Activated CD4-positive, alpha-beta T cell treated with anti-CD3 and anti-CD28 coated beads for 1 hour (primary cell): ENCODE measurements around the gene KRT1.

Experiments used
- DNase-seq: peaks from one replicate; pipeline ENCODE4 v3.0.0-alpha.2; 2020

KRT1 gene

DNA sequence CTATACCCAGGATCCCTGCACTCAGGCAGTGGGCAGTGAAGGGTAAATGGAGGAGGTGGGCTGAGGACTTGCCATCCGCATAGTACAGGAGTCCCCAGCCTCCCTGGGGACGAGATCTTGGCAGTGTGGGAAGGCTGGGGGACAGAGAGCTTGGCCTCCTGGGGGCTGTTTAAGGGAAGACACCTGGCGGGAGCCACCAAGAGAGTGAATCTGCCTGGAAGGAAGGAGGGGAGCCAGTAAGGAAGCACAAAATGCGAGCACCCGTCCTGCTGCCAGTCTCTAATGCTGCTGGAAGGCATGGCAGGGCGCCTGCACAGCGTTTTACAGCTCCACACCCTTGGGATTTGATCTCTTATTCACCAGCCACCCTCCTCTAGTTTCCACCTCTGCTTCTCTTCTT, 20.8 kb downstream of the KRT1 start:
- no peak for DNase-seq

DNA sequence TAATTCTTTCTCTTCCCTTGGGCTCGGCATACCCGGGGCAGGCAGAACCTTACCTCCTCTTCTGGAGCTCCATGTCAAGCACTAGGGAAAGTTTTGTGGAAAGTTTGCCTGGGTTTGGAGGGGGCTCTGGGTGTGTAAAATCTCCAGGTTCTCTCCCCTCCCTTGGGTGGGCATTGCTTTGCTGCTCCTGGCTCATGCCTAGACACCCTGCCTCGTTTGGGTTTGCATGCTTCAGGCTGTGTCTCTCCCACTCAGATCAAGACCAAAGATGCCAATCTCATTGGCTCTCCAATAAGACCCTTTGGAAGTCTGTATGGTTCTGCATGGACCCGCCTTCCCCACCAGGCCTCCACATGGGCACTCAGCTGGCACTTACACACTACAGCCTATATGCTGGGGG, 22.0 kb downstream of the KRT1 start:
- no peak for DNase-seq

- no peak for DNase-seq
These were observed 22.8 kb downstream of the KRT1 start for GRCh38 chr12:52657250-52657902.

DNA sequence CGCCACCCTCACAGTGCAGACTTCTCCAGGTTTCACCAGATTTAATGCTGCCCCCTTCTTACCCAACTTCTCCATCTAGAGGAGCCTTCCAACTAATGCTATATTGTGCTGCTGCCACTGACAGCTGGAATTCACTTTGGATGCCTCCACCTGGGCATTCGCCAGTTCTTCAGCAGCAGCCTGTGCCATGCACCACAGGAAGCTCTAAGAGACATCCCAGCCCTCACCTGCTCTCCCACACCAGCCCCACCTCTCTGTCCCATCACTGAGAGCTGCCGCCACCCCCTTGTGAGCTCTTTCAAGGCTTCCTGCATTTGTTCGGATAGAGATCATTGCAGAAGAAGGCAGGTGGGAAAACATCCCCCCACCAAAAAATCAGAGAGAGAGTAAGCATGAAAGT, 23.6 kb downstream of the KRT1 start:
- no peak for DNase-seq

- DNase-seq, result no peak
These were observed 24.5 kb downstream of the KRT1 start for GRCh38 chr12:52655720-52656124.

DNA sequence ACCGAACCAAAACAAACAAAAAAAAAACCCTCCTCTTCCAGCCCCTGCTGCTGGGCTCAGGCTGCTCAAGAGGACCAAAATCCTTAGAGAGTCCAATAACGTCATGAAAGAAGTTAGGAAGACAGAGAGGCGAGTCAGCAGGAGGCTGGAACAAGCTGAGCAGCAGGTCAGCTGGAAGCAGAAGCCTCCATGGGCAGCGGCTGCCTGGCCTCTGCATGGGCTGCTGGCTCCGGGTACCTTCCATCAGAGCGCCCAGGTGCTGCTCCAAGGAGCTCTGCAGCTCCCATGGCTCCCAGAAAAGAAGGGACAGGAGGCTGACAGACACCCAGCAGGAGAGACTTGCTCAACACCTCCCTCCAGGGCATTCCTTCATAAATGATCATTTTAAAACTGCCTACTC, 25.0 kb downstream of the KRT1 start:
- no peak for DNase-seq

- DNase-seq, result no peak
These were observed 28.4 kb downstream of the KRT1 start, which contains the start of gene KRT2 for GRCh38 chr12:52651726-52652261. TSS of gene KRT2 (minus strand) at chr12:52652211. CDS start at chr12:52652142, 69 bp downstream.

GRCh38 chr12:52650520-52651081, 29.6 kb downstream of the KRT1 start:
- no peak for DNase-seq

- no peak for DNase-seq
These were observed 31.1 kb downstream of the KRT1 start for GRCh38 chr12:52649066-52649465.

DNA sequence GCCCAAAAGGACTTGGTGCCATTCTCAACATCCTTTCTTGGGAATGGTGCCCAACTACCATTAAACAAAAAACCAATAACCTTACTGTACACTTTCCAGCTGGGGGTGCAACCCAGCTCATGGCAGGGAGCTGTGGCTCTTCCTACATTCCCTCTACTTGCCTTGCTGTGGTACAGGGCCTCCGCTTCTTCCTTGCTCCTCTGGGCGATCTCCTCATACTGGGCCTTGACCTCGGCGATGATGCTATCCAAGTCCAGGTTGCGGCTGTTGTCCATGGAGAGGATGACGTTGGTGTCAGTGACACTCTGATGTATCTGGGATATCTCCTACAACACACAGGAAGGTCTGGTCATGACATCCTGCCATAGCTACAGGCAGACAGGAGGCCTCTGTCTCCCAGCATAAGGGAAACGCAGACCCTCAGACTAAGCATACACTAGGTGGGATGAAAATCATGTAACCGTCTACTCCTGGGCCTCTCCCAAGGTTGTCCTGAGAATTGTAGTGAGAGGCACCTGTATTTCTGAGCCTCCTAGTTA, 32.1 kb downstream of the KRT1 start:
- no peak for DNase-seq

DNA sequence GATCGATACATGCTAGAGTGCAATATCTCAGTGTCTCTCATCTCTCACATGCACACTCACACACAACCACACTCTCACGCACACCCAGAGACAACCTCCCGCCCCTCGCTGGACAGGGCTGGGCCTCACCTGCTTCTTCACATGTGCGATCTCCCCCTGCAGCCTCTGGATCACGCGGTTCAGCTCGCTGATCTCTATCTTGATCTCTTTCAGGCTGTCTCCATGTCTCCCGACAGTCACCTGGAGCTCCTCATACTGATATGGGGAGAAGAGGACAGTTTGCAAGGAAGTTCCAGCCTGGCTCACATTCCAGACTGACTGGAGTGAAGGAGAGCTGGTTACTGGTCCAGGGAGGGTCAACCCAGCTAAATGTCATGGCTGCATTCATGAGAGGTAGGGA, 32.6 kb downstream of the KRT1 start:
- no peak for DNase-seq

DNA sequence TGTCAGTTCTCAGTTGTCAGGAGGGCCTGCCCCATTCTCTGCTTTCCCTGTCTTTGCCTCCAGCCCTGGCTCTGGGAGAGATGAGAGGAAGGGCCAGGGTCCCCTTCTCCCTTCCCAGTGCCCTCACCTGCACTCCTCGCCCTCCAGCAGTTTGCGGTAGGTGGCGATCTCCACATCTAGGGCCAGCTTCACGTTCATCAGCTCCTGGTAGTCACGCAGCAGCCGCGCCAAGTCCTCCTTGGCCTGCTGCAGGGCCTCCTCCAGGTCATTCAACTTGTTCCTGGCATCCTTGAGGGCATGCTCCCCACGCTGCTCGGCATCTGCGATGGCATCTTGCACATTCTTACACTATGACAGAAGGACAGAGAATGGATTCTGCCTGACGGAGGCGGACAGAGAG, 33.6 kb downstream of the KRT1 start:
- DNase-seq, result no peak

GRCh38 chr12:52645982-52646381, 34.2 kb downstream of the KRT1 start:
- no peak for DNase-seq

DNA sequence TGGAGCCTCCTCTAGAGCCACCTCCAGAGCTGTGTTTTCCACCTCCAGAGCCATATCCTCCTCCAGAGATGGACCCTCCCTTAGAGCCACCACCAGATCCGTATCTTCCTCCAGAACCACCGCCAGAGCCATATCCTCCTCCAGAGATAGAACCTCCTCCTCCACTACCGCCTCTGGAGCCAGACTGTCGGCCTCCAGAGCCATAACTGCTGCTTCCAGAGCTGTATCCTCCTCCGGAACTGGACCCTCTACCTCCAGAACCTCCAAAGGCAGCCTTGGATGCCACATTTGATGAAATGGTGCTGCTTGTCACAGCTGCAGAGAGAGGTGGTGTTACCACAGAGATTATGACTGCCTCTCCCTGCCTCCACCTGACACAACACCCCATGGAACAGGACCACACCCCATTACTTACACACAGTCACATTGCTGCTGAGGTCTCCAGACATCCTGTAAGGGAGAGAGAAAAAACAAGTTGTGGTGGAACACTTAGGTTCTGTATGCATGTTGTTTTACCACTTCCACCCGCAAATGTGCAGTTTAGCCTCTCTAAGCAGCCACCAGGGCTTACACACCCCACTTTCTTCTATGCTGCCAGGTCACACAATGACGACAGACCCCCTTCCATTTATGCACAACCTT, 35.0 kb downstream of the KRT1 start:
- no peak for DNase-seq

DNA sequence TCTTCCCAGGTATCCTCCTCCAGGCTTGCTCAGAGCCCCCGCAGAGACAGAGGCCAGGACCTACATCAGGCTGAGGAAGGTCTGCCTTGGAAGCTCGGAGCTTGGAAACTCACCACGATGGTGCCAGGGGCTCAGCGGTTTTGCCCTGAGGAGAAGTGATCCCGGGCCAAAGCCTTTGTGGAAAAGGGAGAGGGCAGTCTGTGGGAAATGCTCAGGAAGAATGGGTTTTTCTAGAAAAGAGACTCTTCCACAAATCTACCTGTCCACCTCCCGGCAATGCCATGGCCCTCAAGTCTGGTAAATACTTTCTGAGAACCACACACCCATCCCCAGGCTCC, 36.2 kb downstream of the KRT1 start:
- DNase-seq, result no peak

DNA sequence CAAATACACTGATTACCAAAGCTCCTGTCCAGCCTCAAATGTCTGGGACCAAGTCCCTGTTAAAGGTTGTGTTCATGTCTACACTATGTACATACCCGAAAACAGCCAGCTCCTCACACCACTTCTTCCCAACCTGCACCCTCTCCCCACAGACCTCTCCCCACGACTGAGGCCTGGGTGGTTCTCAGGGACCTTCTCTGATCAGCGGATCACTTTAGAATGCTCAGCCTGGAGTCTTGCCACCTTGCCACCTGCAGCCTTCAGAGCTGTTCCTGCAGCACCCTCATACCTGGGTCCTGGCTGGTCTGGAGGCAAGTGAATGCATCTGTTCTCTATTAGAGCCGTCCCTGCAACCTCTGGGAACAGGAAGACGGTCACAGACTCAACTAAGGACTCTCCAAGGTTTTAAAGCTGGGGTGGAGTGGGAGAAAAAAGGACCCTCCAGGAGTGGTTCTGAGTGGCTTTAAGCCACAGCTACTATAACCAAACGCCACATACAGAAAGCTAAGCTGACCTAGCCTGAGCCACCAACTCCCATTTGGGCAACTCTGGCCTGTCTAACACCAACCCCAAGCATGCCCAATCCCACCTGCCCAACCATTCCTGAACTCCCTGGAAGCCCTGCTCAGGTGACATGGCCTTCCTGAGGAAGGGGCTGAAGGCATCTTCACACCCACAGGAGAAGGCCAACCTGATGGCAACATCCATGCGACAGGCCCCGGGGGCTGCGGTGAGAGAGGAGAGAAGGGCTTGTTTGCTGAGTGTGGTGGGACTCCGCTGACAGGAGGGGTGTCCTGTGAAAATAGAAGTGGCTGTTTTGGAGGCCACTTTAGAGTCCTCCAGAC, 36.8 kb downstream of the KRT1 start:
- no peak for DNase-seq

DNA sequence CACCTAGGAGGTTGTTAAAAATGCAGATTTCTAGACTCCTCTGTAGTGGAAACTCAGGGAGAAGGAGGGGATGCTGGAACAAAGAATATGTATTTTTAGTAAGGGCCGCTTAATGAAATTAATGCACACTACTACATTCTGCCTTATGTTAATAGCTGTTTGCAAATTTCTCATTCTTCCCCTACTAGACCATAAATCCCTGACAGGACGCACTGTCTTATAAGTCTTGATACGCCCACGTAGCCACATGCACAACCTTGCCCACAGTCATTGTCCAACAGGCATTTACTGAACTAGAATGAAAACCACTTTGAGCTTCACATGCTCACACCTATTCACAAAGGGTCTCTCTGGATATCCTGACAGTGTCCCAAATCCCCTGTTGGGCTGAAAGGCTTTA, 38.7 kb downstream of the KRT1 start:
- no peak for DNase-seq

DNA sequence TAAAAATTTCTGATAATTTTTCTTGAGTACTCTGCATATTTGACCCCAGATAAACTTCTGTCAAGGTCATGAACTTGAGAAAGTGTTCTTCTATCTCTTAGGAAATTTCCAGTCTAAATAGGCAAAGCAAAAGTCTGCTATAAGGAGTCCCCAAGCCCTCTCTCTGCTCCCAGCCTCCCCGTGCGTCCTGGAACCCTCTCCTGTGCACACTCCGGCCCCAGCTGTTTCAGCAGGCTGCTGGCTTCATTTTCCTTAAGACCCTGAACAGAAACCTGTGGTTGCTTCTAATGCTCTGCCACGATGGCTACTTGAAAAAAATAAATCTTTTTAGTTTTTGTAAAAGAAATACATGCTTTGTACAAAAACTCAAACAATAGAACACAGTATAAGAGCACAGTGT, 42.9 kb downstream of the KRT1 start:
- DNase-seq, result no peak

DNA sequence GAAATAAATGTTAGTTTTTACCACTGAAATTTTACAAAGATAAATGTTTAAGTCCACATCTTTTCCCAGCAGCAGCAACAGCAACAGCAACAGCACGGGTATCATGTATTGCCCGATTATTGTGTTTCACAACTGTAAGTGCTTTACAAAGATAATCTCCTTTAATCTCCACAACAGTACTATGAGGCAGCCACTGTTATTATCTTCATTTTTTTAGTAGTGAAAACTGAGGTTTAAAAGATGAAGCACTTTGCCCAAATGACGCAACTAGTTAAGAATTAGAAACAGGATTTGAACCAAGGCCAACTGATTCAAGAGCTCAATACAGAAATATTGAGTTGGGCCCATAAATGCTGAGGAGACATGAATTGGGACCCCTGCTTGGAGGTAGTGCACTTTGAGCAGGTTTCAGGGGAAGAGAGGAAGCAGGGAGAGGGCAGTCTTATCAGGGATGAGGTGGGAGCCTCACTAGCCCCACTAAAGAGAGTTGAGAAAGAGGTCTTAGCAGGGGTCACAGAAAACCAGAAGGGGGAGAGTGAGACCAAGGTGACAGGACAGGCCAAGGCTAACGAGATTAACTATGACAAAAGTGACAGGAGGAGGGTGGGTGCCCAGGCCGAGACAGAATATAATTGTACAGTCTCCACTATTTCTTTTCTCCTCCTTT, 43.5 kb downstream of the KRT1 start:
- DNase-seq, result no peak

DNA sequence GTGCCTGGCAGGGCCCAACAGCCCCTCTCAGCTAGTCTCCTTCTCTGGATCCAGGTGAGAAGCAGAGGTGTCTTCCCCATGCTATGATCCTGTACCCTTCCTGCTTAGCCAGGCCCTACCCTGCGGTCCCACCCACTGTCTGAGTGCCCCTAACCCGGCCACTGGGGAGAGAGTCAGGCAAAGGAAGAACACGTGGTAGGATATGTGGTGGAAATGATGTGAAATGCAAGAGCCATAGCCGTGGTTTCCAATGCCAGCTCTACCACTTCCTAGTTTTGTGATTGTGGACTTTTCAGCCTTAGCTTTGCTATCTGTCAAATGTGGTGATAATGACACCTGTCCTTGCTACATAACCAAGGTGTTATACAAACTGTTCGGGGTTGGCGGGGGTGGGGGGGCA, 44.0 kb downstream of the KRT1 start:
- DNase-seq, result peak; percentile 4

GRCh38 chr12:52634266-52635056, 45.7 kb downstream of the KRT1 start:
- peak; percentile 2 for DNase-seq

GRCh38 chr12:52633383-52633782, 46.8 kb downstream of the KRT1 start:
- DNase-seq, result peak; percentile 7
